ENCODE results near the gene SP8.

SP8 gene

GRCh38 chr7:20783125-20783699, 3.5 kb downstream of the SP8 start:
- no peak overlapping the region for H3K4me3 ChIP-seq (ENCODE audit: low read length)
- DNase-seq (ENCODE audit: low read depth), result no peak
- TF ChIP-seq CTCF (IDR thresholded peaks at IDR 0.05; ENCODE audit: insufficient read depth, low read depth, low read length, missing control alignments), result no peak

- no peak for TF ChIP-seq CTCF (IDR thresholded peaks at IDR 0.05; ENCODE audit: insufficient read depth, low read depth, low read length, missing control alignments)
- no peak overlapping the region for H3K4me3 ChIP-seq (ENCODE audit: low read length)
- DNase-seq (ENCODE audit: low read depth), result no peak
These were observed 7.6 kb downstream of the SP8 start for GRCh38 chr7:20779041-20779440.

- peak; percentile 34 for DNase-seq (ENCODE audit: low read depth)
- TF ChIP-seq CTCF (IDR thresholded peaks at IDR 0.05; ENCODE audit: insufficient read depth, low read depth, low read length, missing control alignments), result peak; percentile 45
- peak overlapping the region; percentile 28 for H3K4me3 ChIP-seq (ENCODE audit: low read length)
These were observed 8.5 kb downstream of the SP8 start for GRCh38 chr7:20778063-20778721.

- H3K4me3 ChIP-seq (ENCODE audit: low read length), result no peak overlapping the region
These were observed 9.2 kb downstream of the SP8 start for GRCh38 chr7:20777377-20778062.

GRCh38 chr7:20776942-20777341, 9.7 kb downstream of the SP8 start:
- no peak for DNase-seq (ENCODE audit: low read depth)
- no peak for TF ChIP-seq CTCF (IDR thresholded peaks at IDR 0.05; ENCODE audit: insufficient read depth, low read depth, low read length, missing control alignments)
- no peak overlapping the region for H3K4me3 ChIP-seq (ENCODE audit: low read length)

More at GRCh38 chr7:20777377-20778062, 9.2 kb downstream of the SP8 start:
- no peak for DNase-seq (ENCODE audit: low read depth)
- TF ChIP-seq CTCF (IDR thresholded peaks at IDR 0.05; ENCODE audit: insufficient read depth, low read depth, low read length, missing control alignments), result no peak

GRCh38 chr7:20776214-20776911, 10.3 kb downstream of the SP8 start:
- TF ChIP-seq CTCF (IDR thresholded peaks at IDR 0.05; ENCODE audit: insufficient read depth, low read depth, low read length, missing control alignments), result no peak
- DNase-seq (ENCODE audit: low read depth), result no peak
- no peak overlapping the region for H3K4me3 ChIP-seq (ENCODE audit: low read length)

Data from epithelial cell of esophagus (primary cell).